ENCODE data around the gene TSEN54.

The TSEN54 gene

GRCh38 chr17:75516255-75516618 lies at the start of gene TSEN54:
Gene TSEN54 (plus strand): TSS chr17:75516528. CDS start chr17:75516561, 33 bp downstream.
- H3K4me3 ChIP-seq (ENCODE audit: low read length) = peak within 1 kb of the TSS; percentile 71
- no peak for DNase-seq (ENCODE audit: low read depth)
- TF ChIP-seq, protein P1, sequence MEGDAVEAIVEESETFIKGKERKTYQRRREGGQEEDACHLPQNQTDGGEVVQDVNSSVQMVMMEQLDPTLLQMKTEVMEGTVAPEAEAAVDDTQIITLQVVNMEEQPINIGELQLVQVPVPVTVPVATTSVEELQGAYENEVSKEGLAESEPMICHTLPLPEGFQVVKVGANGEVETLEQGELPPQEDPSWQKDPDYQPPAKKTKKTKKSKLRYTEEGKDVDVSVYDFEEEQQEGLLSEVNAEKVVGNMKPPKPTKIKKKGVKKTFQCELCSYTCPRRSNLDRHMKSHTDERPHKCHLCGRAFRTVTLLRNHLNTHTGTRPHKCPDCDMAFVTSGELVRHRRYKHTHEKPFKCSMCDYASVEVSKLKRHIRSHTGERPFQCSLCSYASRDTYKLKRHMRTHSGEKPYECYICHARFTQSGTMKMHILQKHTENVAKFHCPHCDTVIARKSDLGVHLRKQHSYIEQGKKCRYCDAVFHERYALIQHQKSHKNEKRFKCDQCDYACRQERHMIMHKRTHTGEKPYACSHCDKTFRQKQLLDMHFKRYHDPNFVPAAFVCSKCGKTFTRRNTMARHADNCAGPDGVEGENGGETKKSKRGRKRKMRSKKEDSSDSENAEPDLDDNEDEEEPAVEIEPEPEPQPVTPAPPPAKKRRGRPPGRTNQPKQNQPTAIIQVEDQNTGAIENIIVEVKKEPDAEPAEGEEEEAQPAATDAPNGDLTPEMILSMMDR (conservative IDR thresholded peaks at IDR 0.05; ENCODE audit: low read depth, low read length) = no peak

DNA sequence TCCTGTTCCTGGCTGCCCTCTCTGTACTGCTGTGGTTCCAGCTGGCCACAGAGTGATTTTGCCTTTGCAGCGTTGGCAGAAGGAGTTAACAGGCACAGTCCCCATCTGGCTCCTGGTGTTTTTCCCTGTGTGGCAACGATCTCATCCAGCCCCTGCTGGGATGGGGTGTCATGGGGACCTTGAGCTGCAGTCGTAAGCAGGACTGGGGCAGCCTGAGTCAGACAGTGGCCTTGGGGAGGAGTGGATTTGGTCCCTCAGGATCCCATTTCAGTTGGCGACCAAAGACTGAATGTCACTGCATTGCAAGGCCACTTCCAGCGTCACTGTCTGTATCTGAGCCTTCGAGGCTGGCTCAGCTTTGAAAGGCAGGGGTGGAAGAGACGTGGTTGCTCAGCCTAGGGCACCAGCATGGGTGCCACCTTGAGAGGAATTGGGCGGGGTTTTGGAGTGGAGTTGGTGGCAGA lies 48.0 kb upstream of the TSEN54 start:
- TF ChIP-seq, protein P1 (conservative IDR thresholded peaks at IDR 0.05; ENCODE audit: low read depth, low read length) = no peak
- no peak for DNase-seq (ENCODE audit: low read depth)
- no peak overlapping the region for H3K4me3 ChIP-seq (ENCODE audit: low read length)

DNA sequence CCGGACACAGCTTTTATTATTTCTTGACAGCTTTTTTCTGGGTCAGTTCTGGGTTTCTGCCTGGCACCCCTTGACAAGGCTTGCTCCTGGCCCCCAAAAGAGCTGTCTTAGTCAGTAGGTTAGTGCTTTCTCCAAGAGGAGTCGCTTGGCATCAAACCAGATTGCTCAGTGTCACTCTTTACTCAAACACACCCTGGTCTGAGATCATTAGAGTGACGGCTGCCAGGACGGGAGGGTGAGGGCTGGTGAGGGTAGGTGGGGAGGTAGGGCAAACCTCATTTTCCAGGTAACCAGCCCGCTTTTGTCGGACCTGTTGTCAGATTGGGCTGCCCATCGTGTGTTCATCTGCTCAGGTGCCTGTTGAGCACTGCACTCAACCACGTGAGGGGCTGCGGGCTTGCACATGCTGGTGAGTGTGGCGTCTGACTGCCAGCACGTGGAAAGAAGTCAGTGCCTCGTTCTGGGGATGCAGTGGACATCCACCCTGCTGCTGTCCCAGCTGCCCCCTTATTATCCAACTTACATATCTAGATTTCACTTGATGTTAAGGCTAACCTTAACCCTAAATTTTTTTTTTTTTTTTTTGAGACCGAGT lies 47.5 kb upstream of the TSEN54 start:
- TF ChIP-seq, protein P1 (conservative IDR thresholded peaks at IDR 0.05; ENCODE audit: low read depth, low read length) = no peak
- H3K4me3 ChIP-seq (ENCODE audit: low read length) = no peak overlapping the region
- no peak for DNase-seq (ENCODE audit: low read depth)

DNA sequence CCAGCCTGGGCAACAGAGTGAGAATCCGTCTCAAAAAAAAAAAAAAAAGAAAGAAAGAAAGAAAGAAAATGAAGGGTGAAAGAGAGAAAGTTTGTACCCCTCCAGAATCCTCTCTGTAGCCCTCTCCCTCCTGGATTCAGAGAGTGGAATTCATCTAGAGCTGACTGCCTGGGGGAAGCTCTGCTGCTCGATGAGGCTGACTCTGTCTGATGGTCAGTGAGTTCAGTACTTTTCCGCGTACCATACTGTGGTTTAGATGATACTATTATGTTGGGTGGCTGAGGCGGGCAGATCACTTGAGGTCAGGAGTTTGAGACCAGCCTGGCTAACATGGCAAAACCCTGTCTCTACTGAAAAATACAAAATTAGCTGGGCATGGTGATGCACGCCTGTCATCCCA lies 45.1 kb upstream of the TSEN54 start:
- TF ChIP-seq, protein P1 (conservative IDR thresholded peaks at IDR 0.05; ENCODE audit: low read depth, low read length) = no peak
- no peak overlapping the region for H3K4me3 ChIP-seq (ENCODE audit: low read length)
- DNase-seq (ENCODE audit: low read depth) = no peak

DNA sequence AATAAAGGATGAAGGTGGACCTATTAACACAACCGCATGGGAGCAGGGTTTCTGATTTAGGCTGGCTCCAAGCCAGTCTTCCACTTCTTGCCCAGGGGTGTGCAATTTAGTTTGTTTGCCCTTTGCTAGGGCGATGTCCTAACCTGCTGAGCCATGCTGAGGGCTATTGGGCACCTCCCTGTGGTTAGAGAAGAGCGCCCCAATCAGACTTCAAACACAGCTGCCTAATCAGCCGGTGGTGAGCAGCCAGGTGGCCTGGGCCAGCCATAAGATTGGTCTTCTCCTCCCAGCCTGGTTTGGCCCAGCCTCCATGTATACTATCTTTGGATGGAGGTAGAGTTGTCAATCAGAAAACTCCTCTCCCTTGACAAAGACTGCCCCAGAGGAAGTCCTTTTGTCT lies 44.2 kb upstream of the TSEN54 start:
- TF ChIP-seq, protein P1 (conservative IDR thresholded peaks at IDR 0.05; ENCODE audit: low read depth, low read length) = no peak
- H3K4me3 ChIP-seq (ENCODE audit: low read length) = no peak overlapping the region
- DNase-seq (ENCODE audit: low read depth) = no peak

DNA sequence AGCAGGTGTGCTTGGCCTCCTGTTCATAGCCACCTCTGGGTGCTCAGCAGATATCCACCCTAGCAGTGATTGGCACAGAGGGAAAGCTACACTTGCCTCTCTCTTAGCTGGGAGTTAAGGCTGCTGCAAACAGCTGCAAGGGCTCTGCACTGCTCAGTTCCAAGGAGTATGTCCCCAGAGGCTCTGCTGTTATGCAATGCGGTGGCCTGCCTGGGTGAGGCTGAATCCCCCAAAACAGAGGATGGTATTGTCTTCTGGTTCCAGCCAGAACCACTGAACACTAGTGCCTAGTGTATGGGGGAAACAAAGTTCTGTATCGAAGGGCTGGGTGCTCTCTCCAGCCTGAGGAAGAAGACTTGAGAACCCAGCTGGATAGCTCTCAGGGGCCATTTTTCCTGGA lies 43.1 kb upstream of the TSEN54 start:
- TF ChIP-seq, protein P1 (conservative IDR thresholded peaks at IDR 0.05; ENCODE audit: low read depth, low read length) = no peak
- DNase-seq (ENCODE audit: low read depth) = no peak
- H3K4me3 ChIP-seq (ENCODE audit: low read length) = no peak overlapping the region

DNA sequence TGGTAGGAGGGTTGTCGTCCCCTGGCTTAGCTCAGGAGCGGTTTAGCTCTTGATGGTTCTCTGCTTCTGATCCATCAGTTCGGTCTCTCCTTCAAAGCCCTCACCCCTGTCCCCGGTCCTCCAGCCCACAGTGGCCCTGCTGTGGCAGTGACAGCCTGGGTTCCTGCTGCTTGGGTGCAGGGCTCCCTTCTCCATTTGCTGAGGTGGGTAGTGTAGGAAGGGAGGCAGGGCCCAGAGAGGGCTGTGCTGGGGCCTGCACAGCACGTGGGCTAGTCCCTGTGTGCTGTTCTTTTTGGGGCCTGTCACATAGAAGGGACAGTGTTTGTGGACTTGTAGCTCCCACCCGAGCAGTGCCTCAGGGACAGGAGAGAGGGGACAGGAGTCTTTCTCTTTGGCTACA lies 41.6 kb upstream of the TSEN54 start:
- TF ChIP-seq, protein P1 (conservative IDR thresholded peaks at IDR 0.05; ENCODE audit: low read depth, low read length) = no peak
- H3K4me3 ChIP-seq (ENCODE audit: low read length) = no peak overlapping the region
- no peak for DNase-seq (ENCODE audit: low read depth)

Measured in retinal pigment epithelial cell (primary cell).